SKM-1 (cell line): ENCODE results near the gene ATP5MG.
"Not testable (repeated sequence)": the region's sequence is repeated elsewhere in the genome, so short reads cannot be mapped to it uniquely, and the experiment has no call there.

ENCODE experiments used
- DNase-seq: peaks from one replicate; lab custom pipeline; 2025; ENCODE audit not compliant: unreplicated experiment; lab: John Stamatoyannopoulos, UW

Gene ATP5MG

GRCh38 chr11:118401151-118401879 lies at the start of gene ATP5MG:
Gene ATP5MG (plus strand): TSS chr11:118401606. CDS start chr11:118401666, 60 bp downstream.
- DNase-seq = peak; percentile 83

DNA sequence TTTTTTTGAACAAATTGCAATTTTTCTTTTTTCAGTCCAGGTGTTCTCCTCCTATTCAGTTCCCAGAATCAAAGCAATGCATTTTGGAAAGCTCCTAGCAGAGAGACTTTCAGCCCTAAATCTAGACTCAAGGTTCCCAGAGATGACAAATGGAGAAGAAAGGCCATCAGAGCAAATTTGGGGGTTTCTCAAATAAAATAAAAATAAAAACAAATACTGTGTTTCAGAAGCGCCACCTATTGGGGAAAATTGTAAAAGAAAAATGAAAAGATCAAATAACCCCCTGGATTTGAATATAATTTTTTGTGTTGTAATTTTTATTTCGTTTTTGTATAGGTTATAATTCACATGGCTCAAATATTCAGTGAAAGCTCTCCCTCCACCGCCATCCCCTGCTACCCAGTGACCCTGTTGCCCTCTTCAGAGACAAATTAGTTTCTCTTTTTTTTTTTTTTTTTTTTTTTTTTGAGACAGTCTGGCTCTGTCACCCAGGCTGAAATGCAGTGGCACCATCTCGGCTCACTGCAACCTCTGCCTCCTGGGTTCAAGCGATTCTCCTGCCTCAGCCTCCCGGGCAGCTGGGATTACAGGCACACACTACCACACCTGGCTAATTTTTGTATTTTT lies 48.2 kb upstream of the ATP5MG start:
- no peak for DNase-seq

- DNase-seq = no peak
Observed at GRCh38 chr11:118358071-118358470, 43.3 kb upstream of the ATP5MG start.

- peak; percentile 95 for DNase-seq
Observed at GRCh38 chr11:118359295-118359958, 42.0 kb upstream of the ATP5MG start, which contains the start of gene UBE4A. Gene UBE4A (plus strand): TSS chr11:118359600. CDS start chr11:118365081, 5,481 bp downstream.

DNA sequence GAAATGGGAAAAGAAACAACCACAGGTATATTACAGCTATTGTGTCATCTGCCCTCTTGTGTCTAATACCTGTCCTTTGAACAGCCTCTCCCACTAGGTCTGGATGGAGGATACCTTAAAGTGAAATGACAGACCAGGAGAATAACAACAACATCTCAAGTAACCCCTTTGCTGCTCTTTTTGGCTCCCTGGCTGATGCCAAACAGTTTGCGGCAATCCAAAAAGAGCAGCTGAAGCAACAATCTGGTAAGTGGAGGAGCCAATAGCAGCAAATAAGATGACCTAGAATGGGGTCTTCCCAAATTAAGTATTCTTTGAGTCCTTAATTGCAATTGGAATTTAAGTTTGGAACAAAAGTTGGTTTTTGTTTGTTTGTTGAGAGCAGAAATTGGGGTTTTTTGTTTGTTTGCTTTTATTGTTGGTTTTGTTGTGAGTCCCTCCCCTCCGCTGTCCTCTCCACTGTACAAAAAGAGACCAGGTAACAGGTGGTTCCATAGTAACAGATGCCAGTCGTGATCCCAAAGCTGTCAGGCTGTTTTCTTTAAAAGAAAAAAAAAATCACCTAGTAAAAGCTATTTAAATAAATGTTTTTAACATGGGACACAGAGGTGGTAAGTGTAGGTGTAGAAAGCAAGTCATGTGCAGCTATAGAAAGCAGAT lies 36.3 kb upstream of the ATP5MG start:
- no peak for DNase-seq

GRCh38 chr11:118366287-118366686 lies 35.1 kb upstream of the ATP5MG start:
- no peak for DNase-seq

- DNase-seq = no peak
Observed at GRCh38 chr11:118370774-118371173, 30.6 kb upstream of the ATP5MG start.

DNA sequence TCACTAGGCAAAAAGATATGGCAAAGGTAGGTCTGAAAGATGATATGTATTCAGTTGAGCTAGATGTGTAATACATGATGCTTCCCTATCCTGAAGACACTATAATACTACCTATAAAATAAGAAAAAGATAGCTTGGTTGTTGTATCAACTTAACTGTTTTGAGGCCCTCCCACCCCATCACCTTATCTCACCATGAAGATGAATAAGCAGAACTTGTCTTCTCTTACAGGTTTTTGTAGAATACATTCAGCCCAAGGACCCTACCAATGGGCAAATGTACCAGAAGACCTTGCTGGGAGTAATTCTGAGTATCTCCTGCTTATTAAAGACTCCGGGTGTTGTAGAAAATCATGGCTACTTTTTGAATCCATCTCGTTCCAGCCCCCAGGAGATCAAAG lies 28.1 kb upstream of the ATP5MG start:
- DNase-seq = no peak

GRCh38 chr11:118373871-118374270 lies 27.5 kb upstream of the ATP5MG start:
- DNase-seq = no peak

DNA sequence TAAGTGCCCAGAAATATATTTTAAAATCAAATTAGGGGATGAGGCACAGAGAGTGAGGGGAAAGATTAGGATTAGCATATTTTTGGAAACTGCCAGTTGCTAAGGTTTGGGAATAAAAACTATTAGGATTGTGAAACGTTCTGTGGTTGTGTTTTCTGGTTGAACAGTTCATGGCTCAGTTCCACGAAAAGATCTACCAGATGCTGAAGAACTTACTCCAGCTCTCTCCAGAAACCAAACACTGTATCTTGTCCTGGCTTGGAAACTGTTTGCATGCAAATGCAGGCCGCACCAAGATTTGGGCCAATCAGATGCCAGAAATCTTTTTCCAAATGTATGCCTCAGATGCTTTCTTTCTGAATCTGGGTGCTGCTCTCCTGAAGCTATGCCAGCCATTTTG lies 26.7 kb upstream of the ATP5MG start:
- DNase-seq = no peak

DNA sequence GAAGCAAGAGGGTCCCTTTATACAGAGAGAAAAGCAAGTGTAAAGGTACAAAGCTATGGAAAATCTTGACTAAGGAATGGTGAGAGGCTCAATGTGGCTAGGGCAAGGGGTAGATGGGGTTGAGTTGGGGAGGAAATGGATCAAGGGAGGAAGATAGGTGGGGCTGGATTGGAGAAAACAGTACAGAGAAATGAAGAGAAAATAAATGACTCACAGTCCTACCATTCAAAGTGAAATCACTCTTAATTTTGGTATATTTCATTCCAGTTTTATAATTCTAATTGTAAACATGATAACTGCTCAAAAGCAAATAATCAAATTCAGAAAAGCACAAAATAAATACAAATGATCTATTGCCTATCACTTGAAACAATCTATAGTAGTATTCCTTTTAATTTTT lies 25.4 kb upstream of the ATP5MG start:
- DNase-seq = no peak

- no peak for DNase-seq
Observed at GRCh38 chr11:118379497-118379896, 21.9 kb upstream of the ATP5MG start.

GRCh38 chr11:118380571-118380970 lies 20.8 kb upstream of the ATP5MG start:
- DNase-seq = no peak

DNA sequence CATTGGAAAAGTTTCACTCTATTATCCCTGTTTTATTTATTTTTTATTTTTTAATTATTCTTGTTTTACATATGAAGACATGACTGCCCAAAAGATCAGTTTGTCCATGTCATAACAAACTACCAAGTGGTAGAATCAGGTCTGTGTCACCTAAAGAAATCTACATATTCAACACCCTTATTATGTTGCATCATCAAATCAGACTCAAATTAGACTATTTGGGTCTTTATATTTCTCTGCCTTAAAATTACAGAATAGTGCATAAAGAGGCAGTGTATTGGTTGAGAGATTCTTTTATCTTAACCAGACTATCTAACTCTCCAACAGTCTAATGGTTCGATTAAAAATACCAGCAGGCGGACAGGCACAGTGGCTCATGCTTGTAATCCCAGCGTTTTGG lies 18.5 kb upstream of the ATP5MG start:
- no peak for DNase-seq

GRCh38 chr11:118383657-118384056 lies 17.7 kb upstream of the ATP5MG start:
- no peak for DNase-seq

DNA sequence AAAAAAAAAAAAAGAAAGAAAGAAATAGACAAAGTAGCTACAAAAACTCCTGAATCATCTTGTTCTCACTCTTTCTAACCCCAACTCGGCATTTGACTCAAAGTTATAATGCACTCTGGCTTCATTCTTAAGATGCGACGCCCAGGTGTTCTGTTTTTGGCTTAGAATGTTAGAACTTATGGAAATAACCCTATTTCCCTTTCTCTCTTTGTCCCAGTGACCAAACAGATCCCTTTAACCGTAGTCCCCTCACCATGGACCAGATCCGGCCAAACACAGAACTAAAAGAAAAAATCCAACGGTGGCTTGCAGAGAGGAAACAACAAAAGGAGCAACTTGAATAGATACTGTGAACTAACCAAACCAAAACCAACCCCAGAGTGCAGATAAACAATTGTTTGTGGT lies 5.3 kb upstream of the ATP5MG start:
- DNase-seq = no peak

DNA sequence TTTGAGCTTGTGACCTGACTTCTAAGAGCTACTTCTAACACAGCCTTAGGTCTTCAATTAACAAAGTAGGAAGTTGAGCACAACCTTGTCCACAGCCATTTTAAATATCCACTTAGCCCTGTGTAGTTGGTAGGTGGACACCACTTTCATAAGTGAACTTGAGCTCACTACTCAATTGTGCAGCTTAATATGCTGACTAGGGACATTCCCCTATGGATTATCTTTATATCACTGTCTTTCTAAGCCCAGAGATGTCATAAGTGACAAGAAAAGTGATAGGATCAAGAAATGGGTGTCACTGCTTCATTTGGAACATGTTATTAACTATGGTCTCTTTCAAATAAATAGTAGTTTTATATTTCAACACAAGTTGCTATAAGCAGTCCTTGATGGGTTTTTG lies 4.0 kb upstream of the ATP5MG start:
- no peak for DNase-seq

DNA sequence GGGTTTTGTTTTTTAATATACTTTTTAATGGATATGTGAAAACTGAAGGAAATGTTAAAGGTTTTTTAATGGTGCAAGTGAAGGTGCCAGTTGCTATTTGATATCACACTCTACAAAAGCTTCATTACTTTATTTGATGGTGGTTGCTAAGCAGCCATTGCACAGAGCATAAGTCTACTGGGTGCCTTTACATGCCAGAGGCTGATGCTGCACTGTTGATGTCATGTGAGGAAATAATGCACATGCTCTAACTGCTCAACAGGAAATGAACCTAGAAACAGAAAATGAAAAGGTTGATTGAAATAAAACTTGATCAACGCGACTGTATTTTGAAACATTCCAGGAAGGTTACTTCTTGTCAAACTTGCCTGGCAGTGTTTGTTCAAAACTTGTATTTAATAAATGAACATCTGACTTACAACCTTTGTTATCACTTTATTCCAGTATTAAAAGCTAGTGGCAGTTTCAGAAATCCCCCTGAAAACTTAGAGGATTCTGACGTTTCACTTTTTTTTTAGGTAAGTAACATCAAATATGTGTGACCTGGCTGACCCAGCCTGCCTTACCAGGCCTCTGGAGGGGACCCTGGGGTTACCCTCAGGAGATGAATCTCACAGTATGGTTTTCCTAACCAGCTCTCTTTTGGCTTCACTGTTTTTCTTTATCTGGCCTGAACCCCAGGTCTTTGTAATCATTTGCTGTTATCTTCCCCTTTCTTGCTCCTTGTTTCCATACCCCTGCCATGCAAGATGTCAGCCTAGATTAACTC lies 2.4 kb upstream of the ATP5MG start:
- DNase-seq = no peak

GRCh38 chr11:118401880-118402590 lies 629 bp downstream of the ATP5MG start:
- DNase-seq = no peak

DNA sequence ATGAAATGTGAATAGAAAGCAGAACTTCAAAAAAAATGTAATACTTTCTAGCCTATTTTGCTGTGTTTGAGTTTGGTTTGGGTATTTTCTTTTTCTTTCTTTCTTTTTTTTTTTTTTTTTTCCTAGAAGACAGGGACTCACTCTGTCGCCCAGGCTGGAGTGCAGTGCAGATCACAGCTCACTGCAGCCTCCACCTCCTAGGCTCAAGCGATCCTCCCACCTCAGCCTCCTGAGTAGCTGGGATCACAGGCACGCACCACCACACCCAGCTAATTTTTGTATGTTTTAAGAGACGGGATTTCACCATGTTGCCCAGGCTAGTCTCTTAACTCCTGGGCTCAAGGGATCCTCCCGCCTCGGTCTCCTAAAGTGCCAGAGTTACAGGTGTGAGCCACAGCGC lies 1.2 kb downstream of the ATP5MG start:
- not testable (repeated sequence) for DNase-seq
